HG02759 (cell line): ENCODE data around the gene VWA3A.
"Not testable (repeated sequence)": the region's sequence is repeated elsewhere in the genome, so short reads cannot be mapped to it uniquely, and the experiment has no call there.

Source experiments
- ATAC-seq: cut with Tn5 transposase; IDR thresholded peaks from one replicate; pipeline ENCODE4 v1.9.1; 2021; ENCODE audit warnings: mild to moderate bottlenecking, moderate library complexity; ENCODE audit not compliant: unreplicated experiment

Gene VWA3A

GRCh38 chr16:22081050-22081449 is 11.3 kb upstream of the VWA3A start:
- ATAC-seq, result no peak

GRCh38 chr16:22086440-22086839 is 5.9 kb upstream of the VWA3A start:
- no peak for ATAC-seq

- no peak for ATAC-seq
These were observed 3.7 kb upstream of the VWA3A start for GRCh38 chr16:22088642-22089041.

- no peak for ATAC-seq
These were observed 2.4 kb upstream of the VWA3A start for GRCh38 chr16:22089910-22090309.

DNA sequence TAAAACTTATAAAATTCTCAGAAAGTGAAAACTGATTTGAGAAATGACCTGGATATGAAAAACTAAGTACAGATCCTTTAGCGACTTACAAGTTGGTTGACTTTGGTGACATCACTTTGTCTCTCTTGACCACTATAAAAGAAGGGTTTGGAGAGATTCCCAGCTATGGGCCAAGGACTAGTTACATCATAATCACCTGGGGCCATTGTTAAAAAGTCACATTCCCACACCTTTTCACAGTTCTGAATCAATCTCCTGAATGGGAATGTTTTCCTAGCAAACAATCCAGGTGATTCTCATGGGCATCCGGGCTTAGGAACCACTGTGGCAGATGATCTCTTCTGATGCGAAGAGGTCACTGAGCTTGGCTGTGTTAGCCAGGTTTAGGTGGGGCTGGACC is 620 bp upstream of the VWA3A start:
- ATAC-seq, result no peak

- no peak for ATAC-seq
These were observed 990 bp downstream of the VWA3A start for GRCh38 chr16:22093331-22093730.

DNA sequence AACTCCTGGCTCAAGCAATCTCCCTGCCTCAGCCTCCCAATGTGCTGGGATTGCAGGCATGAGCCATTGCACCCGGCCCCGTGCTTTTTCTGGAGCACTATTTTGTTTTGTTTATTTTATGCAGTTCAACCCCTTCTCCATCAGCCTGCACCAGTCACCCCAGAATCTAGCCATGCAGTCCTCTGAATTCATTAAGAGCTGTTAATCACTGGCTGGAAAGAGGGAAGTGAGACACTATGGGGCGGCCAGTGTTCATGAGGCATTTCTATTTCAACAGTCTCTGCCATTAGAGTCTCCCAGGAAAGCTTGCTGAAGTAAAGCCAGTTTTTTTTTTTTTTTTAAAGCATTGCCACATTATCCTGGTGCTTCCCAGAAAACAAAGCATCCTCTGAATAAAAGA is 1.7 kb downstream of the VWA3A start:
- ATAC-seq, result no peak

- no peak for ATAC-seq
These were observed 6.3 kb downstream of the VWA3A start for GRCh38 chr16:22098405-22099255.

- no peak for ATAC-seq
These were observed 7.1 kb downstream of the VWA3A start for GRCh38 chr16:22099256-22099975.

DNA sequence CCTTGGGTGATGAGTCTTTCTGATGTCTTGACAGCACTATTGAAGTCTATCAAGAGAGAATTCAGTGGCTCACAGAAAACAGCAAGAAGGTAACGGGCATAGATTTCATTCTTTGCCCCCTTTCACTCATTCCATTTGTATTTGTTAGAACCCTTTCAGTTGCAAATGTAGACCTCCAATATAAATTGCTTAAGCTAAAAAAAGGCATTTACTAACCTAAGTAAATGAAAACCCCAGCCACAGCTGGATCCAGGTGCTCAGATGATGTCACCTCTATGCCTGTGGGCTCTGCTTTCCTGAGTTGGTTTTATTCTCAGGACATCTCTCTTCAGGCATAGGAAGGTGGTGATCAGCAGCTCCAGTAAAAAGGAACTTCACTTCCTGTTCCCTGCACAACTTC is 11.1 kb downstream of the VWA3A start:
- ATAC-seq, result no peak

DNA sequence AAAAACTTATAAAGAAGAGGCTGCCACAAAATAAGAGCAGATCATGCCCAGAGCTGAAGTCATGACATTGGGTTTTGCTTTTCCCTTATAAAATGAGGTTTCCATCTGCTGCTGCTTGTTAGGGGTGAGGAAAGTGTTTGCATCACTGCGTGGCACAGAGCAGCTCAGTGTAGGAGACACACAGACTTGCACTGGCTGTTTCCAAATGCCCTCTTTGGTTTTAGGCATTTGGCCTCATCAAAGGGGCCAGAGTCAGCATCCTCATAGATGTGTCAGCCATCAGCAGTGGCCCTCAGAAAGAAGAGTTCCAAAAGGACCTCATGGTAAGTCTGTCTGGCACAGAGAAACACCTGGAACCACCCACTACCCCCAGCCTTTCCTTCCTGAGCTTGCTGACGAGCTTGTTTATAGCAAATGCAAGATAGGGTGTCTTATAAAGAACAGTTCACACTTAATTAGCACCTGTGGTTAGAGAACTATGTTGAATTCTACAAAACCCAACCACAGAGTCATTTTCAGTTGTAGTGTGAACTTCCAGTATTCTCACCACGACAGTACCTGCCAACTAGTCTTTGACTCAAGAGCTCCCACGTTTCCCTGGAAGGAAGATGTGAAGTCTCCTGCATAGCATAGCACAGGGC is 17.0 kb downstream of the VWA3A start:
- no peak for ATAC-seq

GRCh38 chr16:22111629-22112028 is 19.3 kb downstream of the VWA3A start:
- ATAC-seq, result not testable (repeated sequence)

- no peak for ATAC-seq
These were observed 23.9 kb downstream of the VWA3A start for GRCh38 chr16:22116095-22116700.

GRCh38 chr16:22117609-22118008 is 25.3 kb downstream of the VWA3A start:
- ATAC-seq, result no peak

DNA sequence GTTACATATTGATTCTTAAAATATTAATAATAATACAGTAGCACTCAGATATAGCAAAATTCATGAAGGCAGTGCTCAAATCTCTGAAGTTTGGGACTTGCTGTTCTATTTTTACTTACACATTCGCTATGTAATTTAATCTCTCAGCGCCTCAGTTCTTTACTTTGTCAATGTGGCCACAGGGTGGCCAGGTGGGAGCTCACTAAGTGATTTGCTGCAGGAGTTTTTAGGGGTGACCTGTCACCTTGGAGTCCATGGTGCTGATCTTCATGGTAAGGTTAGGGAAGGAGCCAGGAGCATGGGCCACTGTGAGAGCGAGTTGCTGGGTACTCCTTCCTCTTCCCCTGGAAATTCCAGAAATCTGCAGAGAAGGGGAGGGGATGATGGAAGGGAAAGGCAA is 28.1 kb downstream of the VWA3A start:
- no peak for ATAC-seq

GRCh38 chr16:22122239-22122638 is 29.9 kb downstream of the VWA3A start:
- no peak for ATAC-seq

DNA sequence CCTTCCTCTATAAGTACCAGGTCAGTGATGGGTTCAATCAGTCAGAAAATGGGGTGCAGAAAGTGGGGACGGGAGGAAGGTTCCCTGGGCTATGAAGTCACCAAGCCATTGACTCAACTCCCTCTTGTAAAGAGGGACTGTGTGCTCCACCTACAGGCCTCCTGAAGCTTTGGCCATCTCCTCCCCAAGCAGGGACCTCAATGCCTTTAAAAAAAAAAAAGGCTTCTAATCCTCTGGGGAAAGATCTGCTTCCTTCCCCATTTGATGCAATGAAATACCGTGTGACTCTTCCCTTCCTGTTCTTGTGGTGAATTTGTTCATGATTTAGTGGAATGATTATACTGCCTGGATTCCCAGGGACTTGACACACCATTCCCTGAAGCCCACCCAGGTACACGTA is 30.8 kb downstream of the VWA3A start:
- no peak for ATAC-seq

- no peak for ATAC-seq
These were observed 31.6 kb downstream of the VWA3A start for GRCh38 chr16:22123759-22124490.

- no peak for ATAC-seq
These were observed 32.4 kb downstream of the VWA3A start for GRCh38 chr16:22124583-22125284.

DNA sequence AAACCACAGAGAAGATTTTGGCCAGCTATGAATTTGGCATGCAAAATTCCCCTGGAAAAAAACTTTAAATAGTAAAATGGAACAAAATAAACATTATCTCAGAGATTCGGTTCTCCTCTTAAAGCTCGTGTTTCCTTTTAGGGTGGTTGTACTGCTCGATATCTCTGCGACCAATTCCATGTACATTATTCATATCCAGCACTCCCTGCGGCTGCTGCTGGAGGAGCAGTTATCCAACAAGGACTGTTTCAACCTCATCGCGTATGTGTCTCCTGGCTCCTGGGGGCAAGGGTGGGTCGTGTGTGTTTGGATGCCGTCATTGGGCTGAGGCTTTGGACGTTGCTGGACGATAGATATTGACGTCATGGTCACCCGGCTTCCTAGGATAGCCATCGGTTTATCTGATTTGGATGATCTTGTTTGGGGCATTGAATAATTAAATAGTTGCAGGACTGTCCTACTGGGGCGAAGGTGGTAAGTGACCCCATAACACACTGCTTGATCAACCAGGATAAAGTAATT is 33.8 kb downstream of the VWA3A start:
- no peak for ATAC-seq
